IMR-90 (cell line): Measurements from ENCODE around the gene TGFBRAP1.

Experiments used
- CTCF ChIP-seq: conservative IDR thresholded peaks from 2 replicates; pipeline ENCODE4 v1.5.1; 2012; ENCODE audit warnings: mild to moderate bottlenecking, low read depth, low read length, improper control_type of control experiment
- FOS ChIP-seq: fragments of 150-350 bp; IDR thresholded peaks from 2 replicates; pipeline ENCODE4 v1.6.1; 2016; ENCODE audit warnings: low read depth, low read length
- POLR2A ChIP-seq: IDR thresholded peaks from 2 replicates; pipeline ENCODE4 v1.6.1; 2012; ENCODE audit warnings: mild to moderate bottlenecking, low read depth, low read length
- RAD21 ChIP-seq: IDR thresholded peaks from 2 replicates; pipeline ENCODE4 v1.6.1; 2012; ENCODE audit warnings: low read length, improper control_type of control experiment
- RFX5 ChIP-seq: IDR thresholded peaks from 2 replicates; pipeline ENCODE4 v1.8.0; 2012; ENCODE audit warnings: low read depth, mild to moderate bottlenecking, low read length, moderate library complexity

GRCh38 chr2:105256431-105257047, 73.0 kb downstream of the TGFBRAP1 start:
- no peak for TF ChIP-seq RFX5
- TF ChIP-seq POLR2A = no peak
- no peak for TF ChIP-seq CTCF
- TF ChIP-seq RAD21 = no peak
- TF ChIP-seq FOS = no peak
